Inflammatory macrophage treated with lipopolysaccharide for 1 hour (primary cell): ENCODE data around the gene SLC22A4.
A peak's percentile ranks its signal among the peaks of the same experiment; 100 is the strongest.

ENCODE experiments used
- DNase-seq, 2 donors: peaks; one replicate each; pipeline ENCODE4 v3.0.0-alpha.2; 2020 to 2022

Gene SLC22A4

DNA sequence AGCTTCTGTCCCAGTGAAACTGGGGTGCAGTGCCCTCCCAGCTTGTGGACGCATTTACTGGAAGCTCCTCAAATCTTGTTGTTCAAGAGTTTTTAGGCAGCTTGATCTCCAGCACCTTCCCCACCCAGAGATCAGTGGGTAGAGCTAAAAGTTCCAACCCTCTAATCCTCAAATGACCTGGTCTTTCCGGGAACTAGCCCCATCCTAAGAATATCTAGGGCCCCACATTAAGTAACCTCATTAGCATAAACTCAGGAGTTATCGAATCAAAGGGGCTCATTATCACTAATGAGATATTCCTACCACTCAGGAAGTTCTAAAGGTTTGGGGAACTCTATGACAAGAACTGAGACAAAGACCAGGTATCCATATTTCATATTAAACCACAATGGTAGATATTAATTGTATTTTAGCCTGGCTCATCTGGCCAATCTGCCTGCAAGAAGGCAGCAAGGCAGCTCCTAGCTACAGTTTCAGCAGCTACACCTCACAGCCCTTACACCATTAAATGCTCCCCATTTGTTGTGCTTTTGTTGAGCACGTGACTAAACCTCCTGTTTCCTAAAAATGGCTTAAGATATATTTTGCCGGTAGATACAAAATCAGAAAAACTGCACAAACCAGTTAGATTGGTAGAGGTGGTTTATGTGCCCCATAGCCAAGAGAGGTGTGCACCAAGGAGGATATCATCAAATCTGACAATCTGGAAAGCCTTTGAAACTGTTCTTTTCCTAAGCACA is 50.8 kb downstream of the SLC22A4 start:
- no peak for DNase-seq

DNA sequence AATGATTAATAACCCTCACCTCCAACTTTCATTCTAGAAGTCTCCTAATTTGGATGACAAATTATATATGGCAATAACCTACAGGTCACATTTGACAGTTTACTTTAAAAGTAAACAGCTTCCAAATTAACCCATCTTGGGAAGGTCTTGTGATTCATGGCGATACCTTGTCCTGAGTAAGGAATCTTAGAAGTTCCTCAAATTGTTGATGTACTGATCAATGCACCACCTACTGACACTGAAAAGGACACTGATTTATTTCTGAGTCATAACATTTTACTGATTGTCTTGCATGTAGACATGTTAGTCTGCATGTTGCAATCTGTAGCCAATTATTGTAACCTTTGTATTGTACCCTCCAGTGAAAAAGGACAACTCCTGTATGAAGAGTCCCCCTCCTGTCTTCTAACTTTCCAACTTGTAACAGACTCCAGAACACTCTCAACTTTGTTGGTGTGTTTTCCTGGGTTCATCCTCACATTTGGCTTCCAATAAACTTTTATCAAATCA is 59.3 kb downstream of the SLC22A4 start:
- no peak for DNase-seq

DNA sequence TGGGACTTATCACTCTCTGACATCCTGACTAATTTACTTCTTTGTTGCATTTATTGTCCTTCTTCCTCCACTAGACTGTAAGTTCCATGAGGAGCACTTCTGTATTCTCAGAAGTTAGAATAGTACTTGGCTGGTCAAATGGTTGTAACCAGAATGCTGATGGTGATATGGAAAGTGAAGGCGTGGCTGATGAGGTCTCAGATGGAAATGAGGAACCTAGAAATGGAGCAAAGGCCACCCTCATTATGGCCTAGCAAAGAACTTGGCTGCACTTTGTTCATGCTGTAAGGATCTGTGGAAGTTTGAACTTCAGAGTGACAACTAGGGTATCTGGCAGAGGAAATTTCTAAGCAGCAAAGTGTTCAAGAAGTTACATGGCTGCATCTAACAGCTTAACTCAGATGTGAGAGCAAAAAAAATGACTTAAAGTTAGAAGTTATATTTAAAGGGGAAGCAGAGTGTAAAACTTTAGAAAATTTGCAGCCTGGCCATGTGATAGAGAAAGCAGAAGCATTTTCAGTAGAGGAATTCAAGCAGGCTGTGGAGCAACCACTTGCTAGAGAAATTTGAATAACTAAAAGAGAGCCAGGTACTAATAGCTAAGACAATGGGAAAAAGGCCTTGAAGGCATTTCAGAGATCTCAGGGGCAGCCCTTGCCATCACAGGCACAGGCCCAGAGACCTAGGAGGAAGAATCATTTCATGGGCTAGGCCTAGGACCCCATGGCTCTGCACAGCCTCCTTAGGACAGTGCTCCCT is 60.4 kb downstream of the SLC22A4 start:
- peak; percentile 71 to 80 for DNase-seq

DNA sequence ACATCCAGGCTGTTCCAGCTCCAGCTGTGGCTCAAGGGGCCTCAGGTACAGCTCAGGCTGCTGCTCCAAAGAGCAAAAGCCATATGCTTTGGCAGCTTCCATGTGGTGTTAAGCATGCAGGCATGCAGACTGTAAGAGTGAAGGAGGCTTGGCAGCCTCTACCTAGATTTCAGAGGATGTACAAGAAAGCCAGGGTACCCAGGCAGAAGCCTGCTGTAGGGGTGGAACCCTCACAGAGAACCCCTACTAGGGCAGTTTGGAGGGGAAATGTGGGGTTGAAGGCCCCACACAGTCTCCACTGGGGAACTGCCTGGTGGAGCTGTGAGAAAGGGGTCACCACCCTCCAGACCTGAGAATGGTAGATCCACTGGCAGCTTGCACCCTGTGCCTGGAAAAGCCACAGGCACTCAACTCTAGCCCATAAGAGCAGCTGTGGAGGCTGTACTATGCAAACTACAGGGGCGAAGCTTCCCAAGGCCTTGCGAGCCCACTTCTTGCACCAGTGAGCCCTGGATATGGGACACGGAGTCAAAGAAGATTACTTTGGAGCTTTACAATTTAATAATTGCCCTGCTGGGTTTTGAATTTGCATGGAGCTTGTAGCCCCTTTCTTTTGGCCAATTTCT is 61.1 kb downstream of the SLC22A4 start:
- DNase-seq = no peak

DNA sequence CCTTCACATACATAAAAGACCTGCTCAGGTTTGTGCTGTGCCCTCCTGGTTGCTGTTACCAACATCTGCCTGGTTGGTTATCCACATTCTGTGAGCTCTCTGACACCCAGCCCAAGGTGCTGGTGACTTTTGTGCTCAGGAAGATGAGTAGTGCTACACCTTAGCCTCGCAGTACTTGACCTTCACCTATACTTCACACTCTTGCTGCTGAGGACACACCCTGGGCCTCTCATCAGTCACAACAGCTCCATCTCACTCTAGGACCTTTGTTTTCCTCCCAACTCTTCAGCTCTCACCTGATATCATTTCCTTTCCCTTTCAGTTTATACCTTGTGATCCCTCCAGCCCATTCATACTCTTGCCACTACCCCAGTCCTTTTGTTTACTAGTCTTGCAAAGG is 64.6 kb downstream of the SLC22A4 start:
- no peak for DNase-seq

DNA sequence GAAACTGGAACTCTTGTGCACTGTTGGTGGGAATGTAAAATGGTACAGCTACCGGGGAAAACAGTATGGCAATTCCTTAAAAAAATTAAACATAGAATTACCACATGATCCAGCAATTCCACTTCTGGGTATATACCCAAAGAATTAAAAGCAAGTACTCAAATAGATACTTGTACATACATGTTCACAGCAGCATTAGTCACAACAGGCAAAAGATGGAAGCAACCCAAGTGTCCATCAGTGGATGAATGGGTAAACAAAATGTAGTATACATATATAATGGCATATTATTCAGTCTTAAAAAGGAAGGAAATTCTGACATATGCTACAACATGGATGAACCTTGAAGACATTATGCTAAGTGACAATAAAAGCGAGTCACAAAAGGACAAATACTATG is 67.9 kb downstream of the SLC22A4 start:
- no peak for DNase-seq

DNA sequence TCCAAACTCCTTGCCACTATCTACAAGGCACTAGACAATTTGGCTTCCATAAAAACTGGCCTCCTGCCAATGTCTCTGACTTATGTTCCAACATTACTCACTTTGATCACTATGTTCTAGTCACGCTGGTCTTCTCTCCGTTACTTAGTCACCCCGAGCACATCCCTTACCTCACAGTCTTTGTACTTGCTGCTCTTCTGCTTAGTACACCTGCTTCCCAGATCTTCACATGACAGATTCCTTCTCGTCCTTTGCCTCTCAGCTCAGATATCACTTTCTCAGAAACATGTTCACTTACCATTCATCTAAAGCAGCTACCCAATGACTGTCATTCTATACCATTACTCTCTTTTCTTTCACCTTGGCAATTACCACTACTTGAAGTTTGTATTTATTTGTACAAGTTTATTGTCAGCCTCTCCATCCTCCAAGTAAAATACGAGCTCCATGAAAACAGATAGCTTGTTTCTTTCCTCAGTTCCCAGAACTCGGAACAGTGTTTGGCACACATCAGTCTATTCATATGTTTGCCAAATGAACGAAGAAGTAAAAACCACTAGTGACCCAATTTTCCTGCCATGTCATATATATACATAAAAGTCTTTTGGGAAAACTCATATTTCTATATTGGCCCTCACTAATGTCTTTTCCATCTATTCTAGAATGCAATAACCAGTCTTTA is 69.4 kb downstream of the SLC22A4 start:
- no peak for DNase-seq

DNA sequence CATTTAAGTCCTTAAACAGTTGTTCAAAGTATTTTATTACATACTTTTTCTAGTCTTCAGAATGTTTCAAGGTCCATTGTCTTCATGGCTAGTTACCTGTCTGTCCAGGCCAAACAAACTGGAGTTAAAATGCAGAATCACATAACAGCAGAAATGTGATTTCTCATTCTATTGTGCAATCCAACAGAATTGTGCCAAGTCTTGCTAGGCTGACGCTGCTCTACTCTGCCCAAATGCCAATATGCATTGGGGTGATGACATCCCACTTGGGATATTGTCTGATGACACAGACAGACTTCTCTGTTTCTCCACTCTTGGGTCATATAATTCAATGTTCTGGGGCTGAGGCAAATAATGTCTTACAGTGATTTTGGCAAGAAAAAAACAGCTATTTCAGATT is 70.1 kb downstream of the SLC22A4 start:
- peak; percentile 93 for DNase-seq

DNA sequence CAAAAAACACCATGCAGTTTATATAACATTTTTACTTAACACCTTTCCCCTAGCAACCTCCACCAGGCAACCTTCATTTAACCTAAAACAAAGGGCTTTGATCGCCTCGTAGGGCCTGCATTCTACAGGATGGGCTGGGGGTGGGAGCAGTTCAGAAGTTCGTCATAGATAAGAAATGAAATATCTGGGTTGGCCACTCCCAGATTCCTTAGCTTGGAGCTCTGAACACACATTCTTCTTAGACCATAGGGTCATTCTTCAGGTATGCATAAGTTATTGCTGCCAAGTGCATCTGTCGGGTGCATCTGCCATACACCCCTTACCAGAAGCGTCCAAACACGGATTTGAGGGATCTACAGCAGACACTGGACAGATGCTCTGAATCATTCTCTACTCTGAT is 71.0 kb downstream of the SLC22A4 start:
- DNase-seq = no peak

DNA sequence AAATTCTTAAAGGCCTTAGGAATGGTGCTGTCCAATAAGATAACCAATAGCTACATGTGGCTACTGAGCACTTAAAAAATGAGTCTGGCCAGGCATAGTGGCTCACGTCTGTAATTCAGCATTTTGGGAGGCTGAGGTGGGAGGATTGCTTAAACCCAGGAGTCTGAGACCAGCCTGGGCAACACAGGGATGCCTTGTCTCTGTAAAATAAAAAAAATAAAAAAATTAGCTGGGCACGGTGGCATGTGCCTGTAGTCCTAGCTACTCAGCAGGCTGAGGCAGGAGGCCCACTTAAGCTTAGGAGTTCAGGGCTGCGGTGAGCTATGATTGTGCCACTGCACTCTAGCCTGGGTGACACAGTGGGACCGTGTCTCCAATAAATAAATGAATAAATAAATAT is 74.0 kb downstream of the SLC22A4 start:
- DNase-seq = no peak

DNA sequence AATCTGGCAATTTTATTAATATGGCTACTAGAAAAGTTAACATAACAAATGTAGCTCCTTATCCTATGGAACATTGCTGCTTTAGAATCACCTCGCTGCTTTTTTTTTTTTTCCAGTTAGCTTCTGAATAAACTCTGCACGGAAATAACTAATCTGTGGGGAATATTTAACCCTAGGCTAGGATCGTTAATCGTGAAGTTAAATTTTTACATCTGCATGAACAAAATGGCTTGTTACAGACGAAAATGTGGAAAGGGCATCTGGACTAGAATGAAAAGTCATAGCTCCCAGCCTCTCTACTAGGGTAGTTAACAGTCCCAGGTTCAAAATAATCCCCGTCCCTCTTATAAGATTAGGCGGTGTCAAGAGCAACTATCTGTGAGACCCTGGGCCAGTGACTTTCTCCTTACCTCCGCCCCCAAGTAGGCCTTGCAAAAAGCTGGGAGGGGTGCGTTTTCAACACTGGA is 74.8 kb downstream of the SLC22A4 start:
- no peak for DNase-seq

DNA sequence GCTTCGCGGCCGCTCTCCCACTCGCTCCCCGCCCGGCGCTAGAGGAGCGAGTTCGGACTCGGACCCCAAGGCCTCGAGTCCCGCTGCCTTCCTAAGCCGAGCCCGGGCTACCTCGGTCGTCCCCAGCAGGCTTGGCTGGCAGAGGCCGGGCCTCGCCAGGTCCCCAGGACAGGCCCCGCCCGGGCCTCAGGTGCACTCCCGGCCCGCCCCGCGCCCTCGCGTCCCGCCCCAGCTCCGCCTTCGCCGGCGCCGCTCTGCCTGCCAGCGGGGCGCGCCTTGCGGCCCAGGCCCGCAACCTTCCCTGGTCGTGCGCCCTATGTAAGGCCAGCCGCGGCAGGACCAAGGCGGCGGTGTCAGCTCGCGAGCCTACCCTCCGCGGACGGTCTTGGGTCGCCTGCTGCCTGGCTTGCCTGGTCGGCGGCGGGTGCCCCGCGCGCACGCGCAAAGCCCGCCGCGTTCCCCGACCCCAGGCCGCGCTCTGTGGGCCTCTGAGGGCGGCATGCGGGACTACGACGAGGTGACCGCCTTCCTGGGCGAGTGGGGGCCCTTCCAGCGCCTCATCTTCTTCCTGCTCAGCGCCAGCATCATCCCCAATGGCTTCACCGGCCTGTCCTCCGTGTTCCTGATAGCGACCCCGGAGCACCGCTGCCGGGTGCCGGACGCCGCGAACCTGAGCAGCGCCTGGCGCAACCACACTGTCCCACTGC is 75.4 kb downstream of the SLC22A4 start, which contains the start of gene SLC22A5:
SLC22A5 (plus strand) TSS at position 237 of the 707 bp plus-strand sequence; CDS start at position 500, 263 bp downstream.
- peak; percentile 32 to 40 for DNase-seq

DNA sequence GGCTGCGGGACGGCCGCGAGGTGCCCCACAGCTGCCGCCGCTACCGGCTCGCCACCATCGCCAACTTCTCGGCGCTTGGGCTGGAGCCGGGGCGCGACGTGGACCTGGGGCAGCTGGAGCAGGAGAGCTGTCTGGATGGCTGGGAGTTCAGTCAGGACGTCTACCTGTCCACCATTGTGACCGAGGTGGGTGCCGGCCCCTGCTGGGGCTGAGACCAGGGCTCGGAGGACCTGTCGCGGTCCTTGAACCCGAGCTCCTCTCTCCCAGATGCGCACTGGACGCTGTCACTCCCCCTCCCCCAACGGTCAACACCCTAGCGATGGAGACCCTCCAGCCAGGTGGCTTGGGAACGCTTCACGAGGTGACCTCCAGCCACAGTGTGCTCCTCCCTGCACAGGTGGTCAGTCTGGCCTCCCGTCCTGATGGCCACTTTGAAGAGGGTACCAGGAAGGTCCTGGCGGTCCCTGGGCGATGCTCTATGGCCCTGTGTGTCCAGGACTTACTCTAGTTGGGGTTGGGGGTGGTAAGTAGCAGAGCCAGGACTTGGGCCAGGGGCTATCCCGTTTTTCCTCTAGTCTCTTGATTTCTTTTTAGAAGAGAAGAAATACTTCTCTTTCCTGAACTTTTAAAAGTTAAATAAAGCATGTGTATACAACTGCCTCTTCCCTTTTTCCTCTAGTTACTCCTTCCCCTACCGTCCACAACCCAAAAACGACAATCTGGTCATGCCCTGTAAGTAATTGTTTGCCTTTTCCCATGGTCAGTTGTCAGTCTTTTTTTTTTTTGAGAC is 76.2 kb downstream of the SLC22A4 start:
- peak in 1 of 2 donors; percentile 20 for DNase-seq

DNA sequence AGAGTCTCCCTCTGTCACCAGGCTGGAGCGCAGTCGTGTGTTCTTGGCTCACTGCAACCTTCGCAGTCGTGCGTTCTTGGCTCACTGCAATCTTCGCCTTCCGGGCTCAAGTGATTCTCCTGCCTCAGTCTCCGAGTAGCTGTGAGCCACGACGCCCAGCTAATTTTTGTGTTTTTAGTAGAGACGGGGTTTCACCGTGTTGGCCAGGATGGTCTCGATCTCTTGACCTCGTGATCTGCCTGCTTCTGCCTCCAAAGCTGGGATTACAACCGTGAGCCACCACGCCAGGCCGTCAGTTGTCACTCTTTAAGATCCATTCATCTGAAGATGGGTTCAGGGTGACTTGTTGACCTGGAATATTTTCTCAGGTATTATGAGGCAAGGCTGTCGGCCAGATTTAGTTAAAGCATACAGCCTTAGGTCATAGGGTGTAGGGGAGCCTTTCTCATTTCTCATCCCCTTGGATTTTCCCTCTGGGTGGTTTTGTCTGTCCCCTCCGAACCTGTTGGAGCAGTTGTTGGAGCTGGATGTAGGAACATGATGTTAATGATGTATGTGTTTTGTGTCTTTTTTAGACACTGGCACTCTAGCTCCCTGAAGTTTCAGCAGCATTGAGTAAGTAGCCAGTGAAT is 76.9 kb downstream of the SLC22A4 start:
- DNase-seq = no peak

DNA sequence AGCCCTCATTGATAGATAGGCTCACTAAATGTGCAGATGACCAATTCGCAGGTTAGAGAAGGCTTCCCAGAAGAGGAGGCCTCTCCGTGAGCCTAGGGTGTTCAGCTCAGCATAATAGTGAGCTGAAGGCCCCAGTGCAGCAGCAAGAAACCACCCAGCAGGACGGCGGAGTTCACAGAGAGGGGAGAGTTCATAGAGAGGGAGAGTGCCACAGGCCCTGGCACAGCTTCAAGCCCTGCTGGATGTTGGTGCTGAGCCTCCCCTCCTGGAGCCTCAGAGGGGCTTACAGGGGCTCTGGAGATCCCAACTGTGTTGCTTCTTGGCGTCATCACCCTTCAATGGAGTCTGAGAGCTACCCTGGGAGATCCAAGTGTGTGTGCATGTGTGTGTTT is 77.4 kb downstream of the SLC22A4 start:
- no peak for DNase-seq

DNA sequence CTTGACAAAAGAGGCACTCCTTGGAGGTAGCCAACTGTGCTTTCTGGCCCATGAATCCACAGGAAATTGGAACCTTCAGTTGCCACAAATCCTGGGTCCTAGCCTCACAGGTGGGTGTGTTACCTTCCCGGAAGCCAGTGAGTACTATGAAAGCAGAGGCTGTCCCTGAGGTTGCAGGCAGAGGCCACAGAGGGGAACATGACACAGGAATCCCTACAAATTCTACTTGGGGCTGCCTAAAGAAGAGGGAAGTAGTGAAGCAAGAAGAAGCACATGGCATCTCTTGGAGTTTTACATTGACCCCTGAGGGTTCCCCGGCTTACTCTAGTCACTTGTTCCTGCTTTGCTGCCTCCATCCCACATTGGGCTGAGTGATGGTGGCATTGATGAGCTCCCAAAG is 77.9 kb downstream of the SLC22A4 start:
- DNase-seq = peak; percentile 78 to 83

DNA sequence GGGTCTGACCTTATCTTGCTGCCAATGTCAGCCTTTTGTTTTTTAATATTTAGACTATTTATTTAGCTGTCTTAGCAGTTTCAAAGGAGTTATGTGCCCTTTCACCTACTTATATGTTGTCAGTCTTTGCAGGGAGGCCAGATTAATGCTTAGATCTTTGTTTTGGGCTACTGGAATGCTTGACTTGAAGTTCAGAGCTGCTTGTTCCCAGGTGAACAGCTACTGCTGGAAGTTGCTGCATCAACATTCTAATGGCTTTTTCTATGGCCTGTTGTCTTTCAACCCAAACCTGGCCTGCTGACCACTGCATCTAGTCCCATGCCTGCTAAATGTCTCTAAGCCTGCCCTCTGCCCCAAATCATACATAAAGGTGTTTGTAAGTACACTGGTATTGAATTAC is 78.3 kb downstream of the SLC22A4 start:
- no peak for DNase-seq

DNA sequence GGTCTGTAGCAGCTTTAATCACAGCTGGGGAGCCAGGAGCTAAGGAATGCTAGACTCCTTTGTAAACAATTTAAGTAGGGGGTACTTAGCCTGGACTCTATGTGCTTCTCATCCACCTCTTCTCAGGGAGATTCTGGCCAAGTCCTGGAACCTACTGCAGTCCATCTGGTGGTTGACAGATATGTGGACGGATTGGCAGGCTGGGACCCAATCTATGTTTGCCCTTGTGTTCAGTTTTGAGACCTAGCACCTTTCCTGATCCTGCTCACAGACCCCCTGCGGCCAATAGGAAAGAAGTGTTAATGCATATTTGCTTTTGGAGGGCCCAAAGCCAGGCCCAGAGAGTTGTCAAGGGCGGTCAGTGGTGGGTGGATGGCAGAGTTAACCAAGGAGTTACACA is 81.8 kb downstream of the SLC22A4 start:
- no peak for DNase-seq

DNA sequence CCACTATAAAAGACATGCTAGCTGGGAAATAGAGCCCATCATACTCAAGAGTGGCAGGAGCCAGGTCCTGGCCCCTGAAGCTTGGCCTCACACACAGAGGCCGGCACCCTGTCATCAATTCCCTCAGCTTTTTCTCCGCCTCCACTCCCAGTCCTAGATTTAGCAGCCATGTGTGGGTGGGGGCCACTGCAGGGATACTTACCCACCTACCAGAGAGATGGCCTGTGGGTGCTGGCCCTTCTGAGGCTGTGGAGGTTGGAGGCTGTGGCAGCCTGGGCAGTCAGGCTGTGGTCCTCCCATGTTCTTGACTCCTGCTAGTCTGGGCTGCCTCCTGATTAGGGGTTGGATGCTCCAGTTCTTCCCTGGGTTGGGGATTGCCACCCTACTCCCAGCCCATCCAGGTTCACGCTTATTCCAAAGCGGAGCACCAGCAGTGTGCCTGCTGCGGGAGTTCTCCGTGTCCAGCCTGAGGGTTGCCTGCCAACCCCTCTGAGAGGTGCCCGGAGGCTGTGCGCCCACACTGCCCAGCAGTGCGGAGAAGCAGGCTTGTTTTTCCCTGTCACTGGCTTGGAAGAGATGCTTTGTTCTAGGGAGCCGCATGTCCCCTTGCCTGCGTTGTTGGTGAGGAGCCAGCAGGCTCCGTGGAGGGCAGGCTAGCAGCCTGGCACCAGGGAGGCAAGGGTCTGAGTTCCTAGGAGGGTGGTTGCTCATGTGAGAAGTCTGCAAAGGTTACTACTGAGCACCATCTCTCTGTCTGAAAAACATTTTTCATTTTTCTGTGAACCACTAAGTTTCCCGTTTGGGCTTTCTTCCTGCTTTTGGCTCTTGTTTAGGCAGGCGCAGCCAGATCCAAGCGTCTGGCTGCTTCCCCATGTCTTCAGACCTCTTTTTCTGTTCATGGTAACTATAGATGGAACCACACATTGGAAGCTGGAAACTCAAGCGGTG is 82.8 kb downstream of the SLC22A4 start:
- DNase-seq = no peak

DNA sequence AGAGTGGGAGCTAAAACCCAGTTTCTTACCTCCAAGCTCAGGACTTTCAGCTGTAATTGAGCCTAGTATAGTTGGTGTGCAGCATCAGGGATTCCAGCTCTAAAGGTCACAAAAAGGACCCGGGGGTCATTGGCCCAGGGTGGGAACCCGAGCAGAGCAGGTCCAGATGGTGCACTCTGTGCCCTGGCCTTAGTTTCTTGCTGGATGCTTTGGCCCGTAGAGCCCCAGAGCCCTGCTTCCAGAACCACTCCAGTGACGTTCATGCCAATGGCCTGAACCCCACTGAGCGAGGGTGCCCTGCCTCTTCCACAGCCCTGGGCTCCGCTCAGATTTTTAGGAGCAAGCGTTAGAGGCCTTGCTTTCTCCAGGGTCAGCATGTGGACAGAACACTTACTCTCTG is 83.5 kb downstream of the SLC22A4 start:
- DNase-seq = no peak
